Endodermal cell (in vitro differentiated cells): Measurements from ENCODE around the gene HACD4. TPM values are rescaled to one million over a fixed set of nuclear protein-coding genes. Genes with fewer than 3 reads are reported as not detected.
A peak's percentile ranks its signal among the peaks of the same experiment; 100 is the strongest.

Experiments
- DNase-seq: peaks from one replicate; pipeline ENCODE4 v3.0.0-alpha.2; 2017
- H3K27ac ChIP-seq: 2 replicates; pipeline ENCODE4 v1.5.1; 2013; ENCODE audit warnings: mild to moderate bottlenecking, low read depth, low read length, moderate library complexity
- H3K27me3 ChIP-seq: 2 replicates; pipeline ENCODE4 v1.6.1; 2013; ENCODE audit warnings: mild to moderate bottlenecking, low read length, moderate library complexity; ENCODE audit not compliant: insufficient read depth, control insufficient read depth, poor library complexity, severe bottlenecking
- H3K36me3 ChIP-seq: 2 replicates; pipeline ENCODE4 v1.7.0; 2013; ENCODE audit warnings: mild to moderate bottlenecking, low read length, moderate library complexity; ENCODE audit not compliant: control insufficient read depth, insufficient read depth
- H3K4me1 ChIP-seq: one replicate; pipeline ENCODE4 v1.7.0; 2013; ENCODE audit warnings: low read length; ENCODE audit not compliant: control insufficient read depth, insufficient read depth
- H3K4me3 ChIP-seq: 2 replicates; pipeline ENCODE4 v1.5.1; 2013; ENCODE audit warnings: mild to moderate bottlenecking, low read length, moderate library complexity
- H3K9ac ChIP-seq: 2 replicates; pipeline ENCODE4 v1.6.1; 2013; ENCODE audit warnings: mild to moderate bottlenecking, low read length, moderate library complexity; ENCODE audit not compliant: poor library complexity, severe bottlenecking; ENCODE audit errors: extremely low read depth
- H3K9me3 ChIP-seq: 2 replicates; pipeline ENCODE4 v1.6.1; 2013; ENCODE audit warnings: mild to moderate bottlenecking, low read length, moderate library complexity; ENCODE audit not compliant: control insufficient read depth
- H3K27ac Mint-ChIP-seq: 2 replicates; pipeline ENCODE4 v1.8.0; 2020; ENCODE audit warnings: mixed read lengths
- H3K27me3 Mint-ChIP-seq: 2 replicates; pipeline ENCODE4 v1.8.0; 2021; ENCODE audit warnings: mild to moderate bottlenecking, mixed read lengths; ENCODE audit not compliant: insufficient read depth
- H3K36me3 Mint-ChIP-seq: 2 replicates; pipeline ENCODE4 v1.8.0; 2020; ENCODE audit warnings: low read depth, mixed read lengths
- H3K4me1 Mint-ChIP-seq: 2 replicates; pipeline ENCODE4 v1.8.0; 2020; ENCODE audit warnings: mixed read lengths
- H3K4me3 Mint-ChIP-seq: 2 replicates; pipeline ENCODE4 v1.8.0; 2020; ENCODE audit warnings: mild to moderate bottlenecking, moderate library complexity, mixed read lengths
- H3K9me3 Mint-ChIP-seq: 2 replicates; pipeline ENCODE4 v1.8.0; 2020; ENCODE audit warnings: mild to moderate bottlenecking, mixed read lengths
- CTCF ChIP-seq: fragments of 200-600 bp; sonication (generic); conservative IDR thresholded peaks from 2 replicates; pipeline ENCODE4 v1.5.0; 2021; ENCODE audit warnings: antibody characterized with exemption, mild to moderate bottlenecking
- WGBS, 2 experiments: methylation state at CpG; one replicate each; pipeline versions ENCODE4 v1.1.5 to v1.1.7; 2013; ENCODE audit warnings: missing lambda C conversion rate in 2 of 2, mixed read lengths in 1 of 2; ENCODE audit not compliant: insufficient coverage in 1 of 2, insufficient read length in 1 of 2; 5-methylcytosine and 5-hydroxymethylcytosine counted together
- total RNA-seq, 2 donors: library from RNA; stranded (reverse); fragmentation: NEBNext Ultra II Directional in 1 of 2; extraction: Animal tissue kit (Norgen Biotek cat#: 25700) in 1 of 2; gene quantifications; 2 replicates in 1 of 2; 3 replicates in 1 of 2; pipeline ENCODE4 v1.2.1, GENCODE V29; 2021

Gene HACD4
- total RNA-seq, 2 donors from 2014 or later = 1.6 to 1.7 TPM

- no peak for DNase-seq
- Mint-ChIP-seq H3K27me3 (peaks cover 8% of the 10 kb centered on the region), H3K27ac (no peak overlapping the region), H3K36me3 (no peaks in the 10 kb centered on the region), H3K9me3 (no peaks in the 10 kb centered on the region), H3K4me3 (no peak overlapping the region), H3K4me1 (peaks cover 3% of the 10 kb centered on the region)
- Histone ChIP-seq H3K36me3 (no peaks in the 10 kb centered on the region), H3K27ac (no peak overlapping the region), H3K27me3 (no peaks in the 10 kb centered on the region), H3K9ac (no peak overlapping the region), H3K4me1 (peaks cover 6% of the 10 kb centered on the region), H3K9me3 (no peaks in the 10 kb centered on the region), H3K4me3 (peak overlapping the region; percentile 69)
- no peak for TF ChIP-seq CTCF
- 82 to 84% methylated on average over 19 to 22 of the region's 22 CpGs for WGBS, 2 experiments
Observed at GRCh38 chr9:21031808-21032183, 356 bp upstream of the HACD4 start.

GRCh38 chr9:21030389-21031035 lies 928 bp downstream of the HACD4 start:
- peak overlapping the region; percentile 69 for H3K4me3 ChIP-seq

GRCh38 chr9:21029661-21030060 lies 1.8 kb downstream of the HACD4 start:
- Mint-ChIP-seq H3K27ac (no peak overlapping the region), H3K4me3 (no peak overlapping the region), H3K9me3 (no peaks in the 10 kb centered on the region), H3K36me3 (no peaks in the 10 kb centered on the region), H3K27me3 (peaks cover 8% of the 10 kb centered on the region), H3K4me1 (peaks cover 3% of the 10 kb centered on the region)
- no peak for DNase-seq
- TF ChIP-seq CTCF = no peak
- Histone ChIP-seq H3K36me3 (no peaks in the 10 kb centered on the region), H3K27me3 (no peaks in the 10 kb centered on the region), H3K9ac (no peak overlapping the region), H3K9me3 (no peaks in the 10 kb centered on the region), H3K27ac (no peak overlapping the region), H3K4me1 (peaks cover 6% of the 10 kb centered on the region), H3K4me3 (no peak overlapping the region)
- 80 to 83% methylated on average over 8 of the region's 8 CpGs for WGBS, 2 experiments

More at GRCh38 chr9:21030389-21031035, 928 bp downstream of the HACD4 start:
- WGBS, 2 experiments = 66 to 79% methylated on average over 3 to 5 of the region's 5 CpGs
- TF ChIP-seq CTCF = no peak
- peaks cover 8% of the 10 kb centered on the region for H3K27me3 Mint-ChIP-seq
- H3K27ac Mint-ChIP-seq = no peak overlapping the region
- Histone ChIP-seq H3K27ac (no peak overlapping the region), H3K27me3 (no peaks in the 10 kb centered on the region), H3K36me3 (no peaks in the 10 kb centered on the region), H3K4me1 (peaks cover 6% of the 10 kb centered on the region), H3K9ac (no peak overlapping the region), H3K9me3 (no peaks in the 10 kb centered on the region)
- H3K4me1 Mint-ChIP-seq = peaks cover 3% of the 10 kb centered on the region
- no peaks in the 10 kb centered on the region for H3K36me3 Mint-ChIP-seq
- no peak overlapping the region for H3K4me3 Mint-ChIP-seq
- no peaks in the 10 kb centered on the region for H3K9me3 Mint-ChIP-seq
- peak; percentile 68 for DNase-seq
